ENCODE data around the gene NMRK2. TPM values are rescaled to one million over a fixed set of nuclear protein-coding genes. Genes with fewer than 3 reads are reported as not detected.
"Not testable (repeated sequence)": the region's sequence is repeated elsewhere in the genome, so short reads cannot be mapped to it uniquely, and the experiment has no call there.

The NMRK2 gene
- total RNA-seq, 1 experiment from 2014 or later = 60.0 TPM

DNA sequence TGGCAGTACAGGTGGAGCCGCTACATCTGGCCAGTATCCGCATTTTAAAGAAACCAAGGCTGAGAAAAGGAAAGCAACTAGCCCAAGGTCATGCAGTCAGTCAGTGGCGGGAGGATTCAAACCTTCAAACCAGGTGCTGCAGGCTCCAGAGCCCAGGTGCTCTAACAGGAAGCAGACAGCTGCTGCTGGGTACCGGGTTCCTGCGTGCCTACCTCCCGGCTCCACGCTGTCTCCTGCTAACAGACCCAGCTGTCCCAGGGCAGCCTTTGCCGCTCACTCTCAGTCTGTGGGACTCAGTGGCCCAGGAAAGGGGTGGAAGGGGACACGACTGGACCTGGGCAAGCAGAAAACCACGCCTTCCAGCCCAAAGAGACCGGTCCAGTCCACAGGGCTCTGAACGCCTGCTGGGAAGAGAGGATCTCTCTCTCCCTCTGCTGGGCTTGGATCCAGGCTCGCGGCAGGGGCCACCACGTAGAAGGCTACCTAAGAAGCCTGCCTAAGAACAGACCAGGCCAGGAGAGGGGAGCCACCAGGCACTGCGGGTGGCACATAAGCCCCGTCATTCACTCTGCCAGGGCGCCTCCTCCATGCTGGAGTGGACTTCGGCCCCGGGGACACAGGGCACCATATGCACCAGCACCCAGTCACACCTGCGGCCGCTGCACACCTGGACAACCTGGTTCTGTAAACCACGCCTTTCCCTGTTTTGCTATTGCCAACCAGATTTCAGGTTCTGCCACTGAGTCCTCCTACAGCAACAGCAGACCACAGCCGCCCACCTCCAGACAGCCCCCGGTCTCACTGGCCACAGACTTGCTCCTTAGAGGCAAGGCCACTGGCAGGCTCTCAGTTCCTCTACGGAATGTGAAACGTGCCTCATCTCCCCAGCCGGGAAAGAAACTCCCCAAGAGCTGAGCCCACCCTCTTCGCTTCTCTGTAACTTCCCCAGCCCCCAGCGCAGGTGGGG, 33.5 kb downstream of the NMRK2 start:
- Histone ChIP-seq H3K4me1 (ENCODE audit: insufficient read depth, low read length) (peaks cover 2% of the 10 kb centered on the region; the same call in 1 of the 2 replicates), H3K27me3 (ENCODE audit: insufficient read depth, low read length) (no peaks in the 10 kb centered on the region), H3K14ac (ENCODE audit: insufficient read depth, low read length) (no peak overlapping the region), H3K4ac (ENCODE audit: low read depth, low read length) (no peak overlapping the region), H3K9me3 (ENCODE audit: control insufficient read depth, low read depth, low read length) (no peaks in the 10 kb centered on the region), H3T11ph (ENCODE audit: low read length) (no peak overlapping the region), H3K4me2 (ENCODE audit: insufficient read depth, insufficient read length, low read length) (no peak overlapping the region), H2BK12ac (ENCODE audit: insufficient read length, low read depth, low read length) (peak overlapping the region; percentile 10), H3K23me2 (ENCODE audit: insufficient read length, low read depth, low read length, poor library complexity, severe bottlenecking) (peaks cover 13% of the 10 kb centered on the region), H4K91ac (ENCODE audit: insufficient read length, low read depth, low read length) (no peak overlapping the region), H3K79me2 (ENCODE audit: insufficient read depth, low read length) (peaks cover 13% of the 10 kb centered on the region; the same call in 1 of the 2 replicates), H2BK5ac (ENCODE audit: insufficient read length, low read length) (no peak overlapping the region), H2AFZ (ENCODE audit: low read length) (no peak overlapping the region), H3K27ac (ENCODE audit: insufficient read length, low read depth, low read length) (no peak overlapping the region), H3K23ac (ENCODE audit: insufficient read length, low read depth, low read length) (no peak overlapping the region), H2BK20ac (ENCODE audit: low read depth, low read length, poor library complexity, severe bottlenecking) (no peak overlapping the region), H2BK120ac (ENCODE audit: low read depth, low read length, poor library complexity, severe bottlenecking) (no peak overlapping the region), H4K5ac (ENCODE audit: insufficient read length, low read depth, low read length) (no peak overlapping the region), H4K8ac (replicated peaks; ENCODE audit: insufficient read length, low read depth, low read length) (no peak overlapping the region), H2AK5ac (ENCODE audit: insufficient read length, low read length) (no peak overlapping the region), H3K56ac (ENCODE audit: insufficient read length, low read depth, low read length) (no peak overlapping the region), H3K79me1 (ENCODE audit: insufficient read depth, low read depth, low read length, poor library complexity, severe bottlenecking) (peaks cover 7% of the 10 kb centered on the region), H4K20me1 (ENCODE audit: control insufficient read depth, insufficient read depth, insufficient read length) (no peaks in the 10 kb centered on the region), H3K18ac (ENCODE audit: insufficient read length, low read depth, low read length) (peak overlapping the region; percentile 21), H2BK15ac (ENCODE audit: low read depth, low read length) (no peak overlapping the region), H3K9ac (ENCODE audit: extremely low read depth, insufficient read length, low read length) (no peak overlapping the region)
- no peaks in the 10 kb centered on the region for H3K9me3 Mint-ChIP-seq
- no peak for TF ChIP-seq CTCF (conservative IDR thresholded peaks at IDR 0.05)
- H3K4me3 Mint-ChIP-seq = no peak overlapping the region
- WGBS (ENCODE audit: extremely low coverage, insufficient read length, low lambda C conversion rate) = no CpG with 5 or more reads among the region's 30 CpGs
- DNase-seq = no peak
- peaks cover 2% of the 10 kb centered on the region; the same call in 1 of the 2 replicates for H3K27me3 Mint-ChIP-seq (ENCODE audit: low read depth)
- peaks cover 22 to 33% of the 10 kb centered on the region in 2 experiments for H3K4me1 Mint-ChIP-seq
- H3K27ac Mint-ChIP-seq = peak overlapping the region; percentile 67 to 96 (median 95); a peak in 4 of 7 replicates
- peaks cover 37 to 71% (median 63%) of the 10 kb centered on the region in 3 experiments; a peak in 6 of 7 replicates for H3K36me3 Mint-ChIP-seq (ENCODE audit: insufficient read depth in 1 of 3, low read depth in 3 of 3)

- H3T11ph ChIP-seq (ENCODE audit: low read length); H3K27me3 Mint-ChIP-seq (ENCODE audit: low read depth); H4K8ac ChIP-seq (replicated peaks; ENCODE audit: insufficient read length, low read depth, low read length); H2AFZ ChIP-seq (ENCODE audit: low read length); H2BK15ac ChIP-seq (ENCODE audit: low read depth, low read length); H2AK5ac ChIP-seq (ENCODE audit: insufficient read length, low read length); H3K9ac ChIP-seq (ENCODE audit: extremely low read depth, insufficient read length, low read length); H4K5ac ChIP-seq (ENCODE audit: insufficient read length, low read depth, low read length); H3K27me3 ChIP-seq (ENCODE audit: insufficient read depth, low read length); H2BK5ac ChIP-seq (ENCODE audit: insufficient read length, low read length); H3K4me2 ChIP-seq (ENCODE audit: insufficient read depth, insufficient read length, low read length); H3K9me3 ChIP-seq (ENCODE audit: control insufficient read depth, low read depth, low read length); H3K79me1 ChIP-seq (ENCODE audit: insufficient read depth, low read depth, low read length, poor library complexity, severe bottlenecking); H2BK12ac ChIP-seq (ENCODE audit: insufficient read length, low read depth, low read length); H3K4me1 ChIP-seq (ENCODE audit: insufficient read depth, low read length); H3K9me3 Mint-ChIP-seq; H3K23ac ChIP-seq (ENCODE audit: insufficient read length, low read depth, low read length); H3K56ac ChIP-seq (ENCODE audit: insufficient read length, low read depth, low read length); H4K20me1 ChIP-seq (ENCODE audit: control insufficient read depth, insufficient read depth, insufficient read length): not testable (repeated sequence)
- Histone ChIP-seq H3K18ac (ENCODE audit: insufficient read length, low read depth, low read length) (peak overlapping the region; percentile 33), H3K79me2 (ENCODE audit: insufficient read depth, low read length) (peaks cover 13% of the 10 kb centered on the region; the same call in 1 of the 2 replicates), H3K14ac (ENCODE audit: insufficient read depth, low read length) (peak overlapping the region; percentile 69; the same call in 1 of the 2 replicates), H3K27ac (ENCODE audit: insufficient read length, low read depth, low read length) (peak overlapping the region; percentile 33), H4K91ac (ENCODE audit: insufficient read length, low read depth, low read length) (peak overlapping the region; percentile 54), H2BK20ac (ENCODE audit: low read depth, low read length, poor library complexity, severe bottlenecking) (peak overlapping the region; percentile 85), H3K4ac (ENCODE audit: low read depth, low read length) (peak overlapping the region; percentile 49; the same call in 1 of the 2 replicates), H3K23me2 (ENCODE audit: insufficient read length, low read depth, low read length, poor library complexity, severe bottlenecking) (peaks cover 13% of the 10 kb centered on the region), H2BK120ac (ENCODE audit: low read depth, low read length, poor library complexity, severe bottlenecking) (peak overlapping the region; percentile 65)
- H3K4me1 Mint-ChIP-seq = peaks cover 22 to 34% of the 10 kb centered on the region in 2 experiments
- peaks cover 29 to 58% (median 58%) of the 10 kb centered on the region in 3 experiments; a peak in 6 of 7 replicates for H3K36me3 Mint-ChIP-seq (ENCODE audit: insufficient read depth in 1 of 3, low read depth in 3 of 3)
- peak overlapping the region; percentile 92 to 98 (median 98); a peak in 5 of 7 replicates for H3K27ac Mint-ChIP-seq
- peak overlapping the region in 1 of 2 experiments; percentile 95; a peak in 1 of 5 replicates for H3K4me3 Mint-ChIP-seq
- DNase-seq = peak; percentile 26
- WGBS (ENCODE audit: extremely low coverage, insufficient read length, low lambda C conversion rate) = no CpG with 5 or more reads among the region's 12 CpGs
These were observed 35.1 kb downstream of the NMRK2 start for GRCh38 chr19:3967983-3968382.
